WI38 (cell line): ENCODE data around the gene EPSTI1.

ENCODE experiments used
- H3K4me3 ChIP-seq: 2 replicates; pipeline ENCODE4 v1.5.1; 2011; ENCODE audit warnings: low read depth, mild to moderate bottlenecking, control low read depth, low read length
- TF ChIP-seq, protein P1 (sequence below): IDR thresholded peaks from 2 replicates; pipeline ENCODE4 v1.5.1; 2012; ENCODE audit warnings: low read depth, mild to moderate bottlenecking, control low read depth, low read length

EPSTI1 gene

DNA sequence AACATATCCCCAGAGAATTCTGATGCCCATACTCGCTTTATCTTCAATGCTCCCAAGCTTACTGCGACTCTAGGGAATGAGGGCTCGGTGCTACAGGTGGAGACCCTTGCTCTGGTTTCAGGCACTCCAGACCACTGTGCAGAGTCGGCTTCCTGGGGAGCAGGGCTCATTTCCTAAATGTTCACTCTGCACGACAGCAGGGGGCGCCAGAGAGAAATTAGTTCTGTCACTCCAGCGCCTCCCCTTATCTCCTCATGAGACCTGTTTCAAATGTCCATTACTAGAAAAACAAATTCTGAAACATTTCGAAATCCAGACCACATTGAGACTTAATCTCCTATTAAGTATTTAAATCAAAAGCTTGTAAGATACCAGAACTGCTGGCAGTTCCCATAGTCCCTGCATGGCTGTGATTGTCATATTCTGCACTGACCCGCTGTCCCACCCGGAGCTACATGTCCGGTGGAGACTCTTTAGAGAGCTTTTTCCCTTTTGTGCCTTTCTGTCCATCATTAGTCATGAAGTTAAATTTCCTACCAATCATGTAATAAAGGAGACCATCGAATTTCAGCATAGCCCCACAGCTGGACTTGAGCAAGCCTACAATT, 22.4 kb downstream of the EPSTI1 start:
- H3K4me3 ChIP-seq, result no peak overlapping the region
- TF ChIP-seq, protein P1, sequence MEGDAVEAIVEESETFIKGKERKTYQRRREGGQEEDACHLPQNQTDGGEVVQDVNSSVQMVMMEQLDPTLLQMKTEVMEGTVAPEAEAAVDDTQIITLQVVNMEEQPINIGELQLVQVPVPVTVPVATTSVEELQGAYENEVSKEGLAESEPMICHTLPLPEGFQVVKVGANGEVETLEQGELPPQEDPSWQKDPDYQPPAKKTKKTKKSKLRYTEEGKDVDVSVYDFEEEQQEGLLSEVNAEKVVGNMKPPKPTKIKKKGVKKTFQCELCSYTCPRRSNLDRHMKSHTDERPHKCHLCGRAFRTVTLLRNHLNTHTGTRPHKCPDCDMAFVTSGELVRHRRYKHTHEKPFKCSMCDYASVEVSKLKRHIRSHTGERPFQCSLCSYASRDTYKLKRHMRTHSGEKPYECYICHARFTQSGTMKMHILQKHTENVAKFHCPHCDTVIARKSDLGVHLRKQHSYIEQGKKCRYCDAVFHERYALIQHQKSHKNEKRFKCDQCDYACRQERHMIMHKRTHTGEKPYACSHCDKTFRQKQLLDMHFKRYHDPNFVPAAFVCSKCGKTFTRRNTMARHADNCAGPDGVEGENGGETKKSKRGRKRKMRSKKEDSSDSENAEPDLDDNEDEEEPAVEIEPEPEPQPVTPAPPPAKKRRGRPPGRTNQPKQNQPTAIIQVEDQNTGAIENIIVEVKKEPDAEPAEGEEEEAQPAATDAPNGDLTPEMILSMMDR, result peak; percentile 66

DNA sequence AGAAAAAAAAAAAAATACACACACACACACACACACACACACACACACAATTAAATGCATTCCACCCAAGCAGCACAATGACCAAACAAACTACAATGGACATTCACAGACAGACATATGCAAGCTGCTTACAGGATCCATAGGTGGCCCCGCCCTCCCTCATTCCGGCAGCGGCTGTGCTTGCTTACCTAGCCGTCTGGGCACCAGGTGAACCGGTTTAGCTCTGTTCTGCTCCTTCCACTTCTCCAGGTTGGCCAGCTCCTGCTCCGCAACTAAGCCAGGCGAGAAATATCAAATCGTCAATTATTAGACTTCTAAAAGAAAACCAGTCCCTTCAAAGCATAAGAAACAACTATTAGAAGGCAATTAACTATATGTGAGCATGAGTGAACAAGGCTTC, 23.1 kb downstream of the EPSTI1 start:
- TF ChIP-seq, protein P1, result no peak
- H3K4me3 ChIP-seq, result no peak overlapping the region

DNA sequence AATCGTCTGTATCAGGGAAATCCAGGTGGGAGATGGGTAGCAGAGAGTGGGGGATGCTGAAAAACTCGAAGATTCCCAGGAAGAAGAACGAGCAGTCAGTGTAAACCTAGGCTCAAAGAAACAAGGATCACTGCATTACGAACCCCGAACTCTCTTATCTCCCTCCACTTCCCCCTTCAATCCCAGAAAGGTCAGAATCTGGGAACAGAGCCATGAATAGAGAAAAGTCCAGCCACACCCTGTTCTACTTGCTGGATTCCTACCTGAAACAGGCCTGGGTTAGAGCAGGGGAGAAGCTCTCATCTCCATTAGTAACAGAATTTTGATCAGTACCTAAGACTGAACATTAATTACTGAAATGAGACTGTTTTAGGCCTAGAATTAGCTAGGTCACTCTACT, 24.4 kb downstream of the EPSTI1 start:
- TF ChIP-seq, protein P1, result no peak
- no peak overlapping the region for H3K4me3 ChIP-seq

DNA sequence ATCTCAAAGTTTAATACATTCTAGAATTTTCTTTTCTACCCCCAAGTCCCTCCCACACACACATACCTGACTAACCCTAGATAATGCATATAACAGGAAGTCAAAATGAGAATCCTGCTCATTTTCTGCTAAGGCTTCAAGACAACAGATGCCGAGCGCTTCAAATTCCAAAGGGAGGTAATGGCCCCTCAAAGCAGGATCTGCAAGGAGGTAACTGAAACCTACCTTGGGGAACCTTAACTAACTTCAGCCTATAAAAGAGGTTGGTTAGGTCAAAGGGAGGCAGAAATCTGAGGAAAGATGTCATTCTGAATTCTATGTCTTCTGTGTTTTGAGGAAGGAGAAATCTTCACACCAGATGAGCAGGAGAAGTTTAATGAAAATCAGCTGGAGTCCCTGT, 26.8 kb downstream of the EPSTI1 start:
- H3K4me3 ChIP-seq, result no peak overlapping the region
- TF ChIP-seq, protein P1, result no peak

DNA sequence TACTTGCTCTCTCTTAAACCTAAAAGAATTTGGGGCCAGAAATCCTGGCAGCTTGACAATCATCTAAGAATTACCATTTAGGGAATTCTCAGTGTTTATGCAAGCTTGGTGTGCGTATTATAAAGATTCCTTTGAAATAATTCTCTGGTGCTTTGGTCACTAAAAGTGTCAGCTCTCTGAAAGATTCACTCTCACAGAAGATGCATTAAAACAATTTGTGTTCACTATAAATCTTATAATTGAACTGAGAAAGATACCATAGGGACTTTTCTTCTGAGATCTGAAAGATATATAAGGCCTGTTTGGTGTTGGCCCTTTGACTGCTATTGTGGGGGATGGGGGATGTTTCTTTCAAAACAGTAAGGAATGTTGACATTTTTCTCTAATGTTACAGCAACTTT, 27.3 kb downstream of the EPSTI1 start:
- H3K4me3 ChIP-seq, result no peak overlapping the region
- TF ChIP-seq, protein P1, result no peak

DNA sequence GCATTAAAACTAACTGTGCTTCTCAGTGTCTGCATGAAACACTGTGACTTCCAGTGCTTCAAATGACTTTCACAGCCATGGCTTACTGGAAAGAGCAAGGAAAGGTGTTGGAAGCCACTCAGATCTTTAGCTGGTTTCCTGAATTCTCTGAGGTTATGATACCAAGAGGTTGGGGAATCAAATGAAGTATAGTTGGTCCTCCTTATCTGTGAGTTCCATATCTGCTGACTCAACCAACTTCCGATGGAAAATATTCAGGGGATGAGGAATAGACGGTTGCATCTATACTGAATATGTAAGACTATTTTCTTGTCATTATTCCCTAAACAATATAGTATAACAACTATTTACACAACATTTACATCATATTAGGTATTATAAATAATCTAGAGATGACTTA, 32.4 kb downstream of the EPSTI1 start:
- no peak overlapping the region for H3K4me3 ChIP-seq
- TF ChIP-seq, protein P1, result no peak

DNA sequence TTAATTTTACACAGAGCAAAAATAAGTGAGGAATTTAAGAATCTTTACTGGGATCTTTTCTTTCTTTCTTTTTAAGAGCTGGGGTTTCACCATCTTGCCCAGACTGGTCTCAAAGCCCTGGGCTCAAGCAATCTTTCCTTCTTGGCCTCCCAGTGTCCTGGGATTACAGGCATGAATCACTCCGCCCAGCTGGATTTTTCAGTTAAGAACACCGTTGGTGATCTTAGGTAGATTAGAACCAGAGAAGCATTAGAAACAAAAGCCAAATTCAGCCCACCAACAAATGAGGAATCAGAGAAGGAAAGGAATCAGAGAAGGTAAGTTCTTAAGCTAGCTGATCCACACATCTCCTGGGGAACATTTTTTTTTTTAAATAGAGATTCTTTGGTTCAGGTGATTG, 34.2 kb downstream of the EPSTI1 start:
- H3K4me3 ChIP-seq, result no peak overlapping the region
- TF ChIP-seq, protein P1, result no peak
